Raji (cell line): ENCODE results near the gene LDB2.

ENCODE experiments used
- POLR2A ChIP-seq: IDR thresholded peaks from 2 replicates; pipeline ENCODE4 v1.6.1; 2011; ENCODE audit warnings: low read depth, low read length, control low read depth; ENCODE audit not compliant: insufficient read depth

LDB2 gene

DNA sequence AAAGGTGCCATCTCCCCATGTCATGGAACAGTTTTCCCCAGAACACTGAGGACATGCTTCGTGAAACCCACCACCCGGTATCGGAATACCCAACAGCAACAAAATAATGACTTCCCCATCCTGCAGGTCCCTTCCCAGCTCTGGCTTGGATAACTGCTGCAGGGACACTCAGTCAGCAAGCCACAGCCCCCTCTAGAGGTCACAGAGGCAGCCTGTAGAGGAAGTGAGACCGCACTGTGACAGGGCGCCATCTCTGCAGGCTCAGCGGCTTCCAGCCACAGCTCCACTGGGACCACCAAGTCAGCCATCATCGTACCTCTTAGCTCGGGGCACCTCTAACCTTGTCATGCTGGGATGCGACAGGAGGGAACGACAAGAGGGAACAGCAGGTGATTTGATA is 315.9 kb downstream of the LDB2 start:
- no peak for TF ChIP-seq POLR2A

DNA sequence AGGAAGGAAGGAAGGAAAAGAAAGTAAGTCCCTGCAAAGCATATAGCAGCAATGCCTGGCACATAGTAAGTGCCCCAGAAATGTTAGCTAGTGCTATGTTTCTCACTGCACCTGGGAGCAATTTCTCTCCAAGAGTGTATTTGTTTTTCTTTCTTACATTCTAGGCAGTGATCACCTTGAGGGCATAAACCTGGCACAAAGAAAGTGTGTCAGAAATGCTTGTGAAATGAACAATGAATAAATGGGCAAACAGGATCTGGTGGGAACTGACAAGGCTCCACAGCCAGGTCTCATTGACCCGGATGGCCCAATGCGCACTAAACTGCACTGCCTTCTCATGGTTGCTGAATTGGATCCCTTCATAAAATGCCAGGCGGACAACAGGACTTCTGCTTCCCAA is 316.4 kb downstream of the LDB2 start:
- no peak for TF ChIP-seq POLR2A

DNA sequence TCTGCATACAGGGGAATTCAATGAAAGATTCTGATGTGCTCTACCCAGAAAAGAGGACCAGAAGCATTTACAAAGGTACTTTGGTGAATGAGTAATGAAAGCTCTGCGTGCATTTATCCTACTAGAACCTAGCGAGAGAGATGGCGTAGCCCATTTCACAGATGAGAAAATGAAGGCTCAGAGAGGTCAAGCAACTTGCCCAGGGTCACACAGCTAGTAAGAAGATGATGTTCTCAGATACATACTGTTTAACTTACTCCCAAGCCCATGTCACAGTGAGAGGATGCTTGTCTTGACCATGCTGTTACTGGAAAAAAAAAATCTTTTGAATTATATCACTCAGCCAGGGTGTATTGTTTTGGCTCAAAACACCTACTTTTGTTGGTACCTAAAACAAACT is 317.3 kb downstream of the LDB2 start:
- TF ChIP-seq POLR2A, result no peak

DNA sequence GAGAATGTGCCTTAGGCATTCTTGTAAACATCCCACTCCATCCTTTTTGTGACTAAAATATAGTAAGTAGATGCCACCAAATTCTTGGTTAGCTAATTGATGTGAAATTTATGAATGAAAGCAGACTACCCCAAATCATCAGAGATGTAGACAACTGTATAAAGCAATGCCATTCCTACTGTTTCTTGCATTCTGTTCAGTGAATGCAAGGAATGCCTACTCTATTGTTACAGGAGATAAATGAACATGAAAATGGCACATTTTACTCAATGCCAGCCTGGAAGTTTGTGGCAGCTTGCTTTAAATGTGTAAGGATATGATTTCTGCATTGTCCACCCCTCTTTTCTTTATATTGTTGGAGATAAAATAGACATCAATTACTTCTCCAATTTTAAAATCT is 317.9 kb downstream of the LDB2 start:
- no peak for TF ChIP-seq POLR2A

GRCh38 chr4:16579866-16580265 is 318.6 kb downstream of the LDB2 start:
- no peak for TF ChIP-seq POLR2A

DNA sequence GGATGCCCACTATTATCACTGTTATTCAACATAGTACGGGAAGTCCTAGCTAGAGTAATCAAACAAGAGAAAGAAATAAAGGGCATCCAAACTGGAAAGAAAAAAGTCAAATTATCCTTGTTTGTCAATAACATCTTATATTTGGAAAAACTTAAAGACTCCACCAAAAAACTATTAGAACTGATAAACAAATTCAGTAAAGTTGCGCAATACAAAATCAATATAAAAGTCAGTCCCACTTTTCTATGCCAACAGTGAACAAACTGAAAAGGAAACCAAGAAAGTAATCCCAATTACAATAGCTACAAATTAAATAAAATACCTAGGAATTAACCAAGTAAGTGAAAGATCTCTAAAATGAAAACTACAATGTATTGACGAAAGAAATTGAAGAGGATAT is 321.3 kb downstream of the LDB2 start:
- no peak for TF ChIP-seq POLR2A

- TF ChIP-seq POLR2A, result no peak
Observed at GRCh38 chr4:16574981-16575380, 323.5 kb downstream of the LDB2 start.

- TF ChIP-seq POLR2A, result no peak
Observed at GRCh38 chr4:16573739-16574138, 324.7 kb downstream of the LDB2 start.

DNA sequence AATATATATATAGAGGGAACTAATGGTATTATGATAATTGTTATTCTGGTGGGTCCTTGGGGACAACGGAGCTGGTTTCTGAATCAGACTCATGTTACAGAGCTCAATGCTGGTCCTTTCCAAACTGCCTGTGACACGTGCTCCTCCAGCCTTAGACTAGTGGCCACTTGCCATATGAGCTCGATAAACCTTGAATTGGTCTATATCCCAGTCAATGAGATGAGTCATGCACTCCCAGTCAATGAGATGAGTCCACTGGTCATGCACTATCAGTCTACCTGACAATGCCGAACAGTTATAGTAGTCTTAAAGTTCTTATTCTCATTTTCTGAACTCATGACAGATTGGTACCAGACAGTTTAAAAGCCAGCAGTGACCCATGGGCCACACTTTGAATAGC is 325.2 kb downstream of the LDB2 start:
- no peak for TF ChIP-seq POLR2A

GRCh38 chr4:16572631-16573030 is 325.8 kb downstream of the LDB2 start:
- no peak for TF ChIP-seq POLR2A

- no peak for TF ChIP-seq POLR2A
Observed at GRCh38 chr4:16572161-16572560, 326.3 kb downstream of the LDB2 start.

- no peak for TF ChIP-seq POLR2A
Observed at GRCh38 chr4:16569790-16570189, 328.7 kb downstream of the LDB2 start.

DNA sequence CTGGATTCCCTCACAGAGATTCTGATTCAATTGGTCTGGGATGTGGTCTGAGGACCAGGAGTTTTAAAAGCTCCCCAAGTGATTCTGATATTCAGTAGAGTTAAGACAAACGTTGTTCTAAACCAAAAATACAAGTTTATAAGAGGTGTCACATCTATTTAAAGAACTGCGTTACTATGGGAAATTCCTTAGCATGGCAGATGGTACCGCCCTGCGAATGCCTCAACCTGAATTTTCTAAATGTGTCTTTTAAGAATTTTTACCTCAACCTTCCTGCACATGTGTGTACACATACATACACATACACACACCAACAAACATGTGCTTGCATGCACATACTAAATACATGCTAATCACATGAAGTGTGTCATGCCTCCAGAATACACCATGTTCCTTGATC is 343.3 kb downstream of the LDB2 start:
- TF ChIP-seq POLR2A, result no peak

DNA sequence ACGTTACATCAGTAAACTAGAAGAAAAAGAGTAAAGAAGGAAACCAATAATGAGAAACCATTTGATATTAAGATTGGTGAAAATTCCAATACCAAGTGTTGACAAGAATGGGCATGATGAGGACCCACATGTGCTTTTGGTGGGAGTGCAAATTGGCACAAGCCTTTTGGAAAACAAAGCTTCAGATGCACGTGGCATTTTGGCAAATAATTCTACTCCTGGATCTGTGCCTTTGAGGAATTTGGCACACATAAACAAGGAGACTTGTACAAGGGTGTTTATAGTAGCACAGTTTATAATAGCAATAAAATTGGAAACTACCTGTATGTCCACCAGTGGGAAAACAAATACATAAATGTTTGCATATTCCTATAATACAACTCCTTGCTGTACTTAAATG is 347.9 kb downstream of the LDB2 start:
- TF ChIP-seq POLR2A, result no peak

DNA sequence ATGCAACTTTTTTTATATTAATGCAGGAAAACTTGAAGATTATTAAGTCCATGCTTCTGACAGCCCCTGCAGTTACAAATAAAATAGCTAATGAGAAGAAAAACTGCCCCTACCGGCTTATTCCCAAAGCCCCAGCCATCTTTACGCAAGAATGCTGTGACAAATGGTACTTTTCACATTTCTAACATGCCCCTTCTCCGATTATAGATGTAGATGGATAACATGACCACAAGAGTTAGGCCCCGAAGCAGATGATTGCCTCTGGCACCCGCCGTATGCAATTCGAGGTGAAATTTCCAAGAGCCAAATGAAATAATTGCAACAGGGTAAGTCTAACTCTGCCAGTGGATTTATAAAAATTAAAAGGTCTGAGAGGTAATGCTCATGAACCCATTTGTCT is 352.8 kb downstream of the LDB2 start:
- TF ChIP-seq POLR2A, result no peak

- no peak for TF ChIP-seq POLR2A
Observed at GRCh38 chr4:16544869-16545268, 353.6 kb downstream of the LDB2 start.

GRCh38 chr4:16544251-16544721 is 354.2 kb downstream of the LDB2 start:
- TF ChIP-seq POLR2A, result no peak

- TF ChIP-seq POLR2A, result no peak
Observed at GRCh38 chr4:16537926-16538325, 360.5 kb downstream of the LDB2 start.

GRCh38 chr4:16532240-16532970 is 366.0 kb downstream of the LDB2 start:
- no peak for TF ChIP-seq POLR2A
